OCI-M2 (cell line): Measurements from ENCODE around the gene ZAP70.
"Not testable (repeated sequence)": the region's sequence is repeated elsewhere in the genome, so short reads cannot be mapped to it uniquely, and the experiment has no call there.

Source experiments
- DNase-seq: peaks from one replicate; lab custom pipeline; 2025; ENCODE audit not compliant: unreplicated experiment; lab: John Stamatoyannopoulos, UW

The ZAP70 gene

DNA sequence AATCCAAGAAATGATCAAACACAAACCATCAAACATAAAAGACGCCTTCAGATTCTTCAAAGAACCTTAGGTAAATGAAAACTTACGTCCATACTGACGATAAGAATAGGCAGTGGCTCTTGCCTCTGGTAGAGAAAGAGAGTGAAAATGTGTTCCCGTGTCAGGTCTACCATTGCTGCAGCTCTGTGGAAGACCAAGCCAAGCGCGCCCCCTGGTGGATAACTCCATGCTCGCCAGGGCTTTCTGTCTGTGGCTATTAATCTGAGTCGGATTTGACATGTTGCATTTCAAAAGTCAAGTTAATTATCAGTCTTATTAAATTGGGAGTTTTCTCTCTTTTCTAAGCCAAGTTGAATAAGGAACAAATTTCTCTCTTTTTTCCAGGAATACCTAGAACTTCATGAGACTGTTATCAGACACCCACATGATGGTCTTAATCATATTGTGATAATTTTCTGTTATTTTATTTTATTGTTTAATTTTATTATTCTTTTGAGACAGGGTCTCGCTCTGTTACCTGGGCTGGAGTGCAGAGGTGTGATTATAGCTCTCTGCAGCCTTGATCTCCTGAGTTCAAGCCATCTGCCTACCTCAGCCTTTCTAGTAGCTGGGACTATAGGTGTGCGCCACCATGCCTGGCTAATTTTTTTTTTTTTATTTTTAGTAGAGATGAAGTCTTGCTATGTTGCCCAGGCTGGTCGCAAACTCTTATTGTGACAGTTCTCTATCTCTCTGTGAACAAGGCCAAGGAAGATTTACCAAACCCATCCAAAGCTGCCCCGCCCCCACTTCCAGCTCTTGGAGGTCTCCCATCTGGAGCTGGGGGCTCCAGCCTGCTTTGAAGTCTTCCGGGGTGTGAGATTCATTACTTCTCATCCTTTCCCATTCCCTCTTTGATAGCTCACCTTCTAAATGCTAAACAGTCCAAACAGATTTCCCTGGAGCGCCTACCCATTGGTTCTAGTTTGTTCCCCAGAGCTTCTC lies 15.8 kb upstream of the ZAP70 start:
- peak; percentile 72 for DNase-seq

DNA sequence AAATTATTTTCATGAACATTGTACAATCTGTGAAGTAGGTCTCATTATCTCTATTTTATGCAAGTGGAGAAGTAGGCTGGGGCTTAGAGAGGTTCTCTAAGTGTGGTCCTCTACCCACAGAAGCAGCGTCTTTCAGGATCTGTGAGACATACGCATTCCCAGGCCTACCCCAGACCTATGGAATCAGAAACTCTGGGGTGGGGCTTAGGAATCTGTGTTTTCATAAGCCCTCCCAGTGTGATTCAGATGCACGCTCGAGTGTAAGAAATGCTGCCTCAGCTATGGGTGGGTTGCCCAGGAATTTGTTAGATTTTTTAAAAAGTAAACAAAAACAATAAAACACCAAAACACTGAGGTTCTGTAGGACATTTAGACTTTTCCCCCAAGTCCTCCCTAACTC lies 14.8 kb upstream of the ZAP70 start:
- no peak for DNase-seq

DNA sequence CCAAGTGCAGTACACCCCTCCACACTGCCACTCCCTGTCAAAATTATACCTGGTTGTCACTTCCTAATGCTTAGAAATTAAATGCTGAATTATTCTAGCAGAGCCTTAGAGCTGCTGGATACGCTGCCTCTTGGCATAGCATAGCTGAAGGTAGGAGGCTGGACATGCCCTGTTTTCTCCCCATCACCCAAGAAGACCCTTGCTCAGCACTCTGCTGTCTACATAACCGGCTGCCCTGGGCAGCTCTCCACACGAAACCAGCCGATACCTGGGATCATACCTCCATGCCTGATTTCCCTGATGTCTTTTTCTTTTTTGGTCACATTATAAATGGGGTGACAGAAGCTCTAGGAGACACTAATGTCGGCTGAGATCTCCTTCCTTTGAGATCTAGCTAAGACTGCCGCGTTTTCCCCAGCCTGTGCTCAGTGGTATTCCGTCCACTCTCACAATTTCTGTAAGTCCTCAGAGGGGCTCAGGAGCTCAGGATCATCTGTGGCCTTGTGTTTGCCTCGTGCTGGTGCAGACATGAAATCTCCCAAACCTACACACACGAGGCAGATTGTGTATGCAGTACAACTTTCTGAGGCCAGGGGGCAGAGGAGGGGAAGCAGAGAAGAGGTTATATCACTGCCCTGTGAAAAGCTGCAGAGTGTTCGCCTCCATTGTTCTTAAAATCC lies 13.5 kb upstream of the ZAP70 start:
- no peak for DNase-seq

DNA sequence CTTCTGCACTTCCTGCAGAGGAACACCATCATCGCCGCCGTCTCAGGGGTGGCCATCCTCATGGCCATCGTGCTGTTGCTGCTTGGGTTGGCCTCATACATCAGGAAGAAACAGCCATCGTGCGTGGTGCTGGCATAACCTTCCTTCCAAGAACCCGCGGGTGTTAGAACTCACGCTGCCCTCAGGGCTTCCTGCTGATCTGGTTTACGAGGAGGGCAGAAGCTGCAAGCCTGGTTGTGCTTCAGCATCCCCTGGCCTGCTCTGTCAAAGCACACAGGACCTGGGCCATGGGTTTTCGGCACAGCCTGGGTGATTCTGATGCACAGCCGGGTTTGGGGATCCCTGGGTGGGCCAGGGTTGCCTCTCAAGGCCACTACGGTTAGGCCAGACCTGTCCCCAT lies 12.2 kb upstream of the ZAP70 start:
- DNase-seq: no peak

GRCh38 chr2:97701851-97702465 lies 11.4 kb upstream of the ZAP70 start:
- no peak for DNase-seq

GRCh38 chr2:97702731-97703470 lies 10.5 kb upstream of the ZAP70 start:
- no peak for DNase-seq

DNA sequence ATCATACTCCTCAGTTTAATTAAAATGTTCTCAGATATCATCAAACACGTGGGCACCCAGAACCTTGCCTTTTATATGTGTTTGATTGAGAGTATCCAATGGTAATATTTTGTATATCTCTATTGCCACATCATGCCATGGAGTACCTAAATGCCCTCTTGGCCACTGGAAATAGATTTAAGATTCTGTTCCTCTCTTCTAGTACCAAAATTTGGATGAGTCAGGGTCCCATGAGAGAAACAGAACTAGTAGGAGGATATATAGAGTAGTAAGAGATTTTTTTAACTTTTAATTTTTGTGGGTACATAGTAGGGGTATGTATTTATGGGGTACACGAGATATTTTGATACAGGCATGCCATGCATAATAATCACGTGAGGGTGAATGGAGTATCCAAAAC lies 9.6 kb upstream of the ZAP70 start:
- DNase-seq: no peak

- DNase-seq: no peak
Measured at GRCh38 chr2:97704989-97705388, 8.4 kb upstream of the ZAP70 start.

GRCh38 chr2:97706112-97706511 lies 7.3 kb upstream of the ZAP70 start:
- no peak for DNase-seq

- no peak for DNase-seq
Measured at GRCh38 chr2:97706708-97707345, 6.5 kb upstream of the ZAP70 start.

DNA sequence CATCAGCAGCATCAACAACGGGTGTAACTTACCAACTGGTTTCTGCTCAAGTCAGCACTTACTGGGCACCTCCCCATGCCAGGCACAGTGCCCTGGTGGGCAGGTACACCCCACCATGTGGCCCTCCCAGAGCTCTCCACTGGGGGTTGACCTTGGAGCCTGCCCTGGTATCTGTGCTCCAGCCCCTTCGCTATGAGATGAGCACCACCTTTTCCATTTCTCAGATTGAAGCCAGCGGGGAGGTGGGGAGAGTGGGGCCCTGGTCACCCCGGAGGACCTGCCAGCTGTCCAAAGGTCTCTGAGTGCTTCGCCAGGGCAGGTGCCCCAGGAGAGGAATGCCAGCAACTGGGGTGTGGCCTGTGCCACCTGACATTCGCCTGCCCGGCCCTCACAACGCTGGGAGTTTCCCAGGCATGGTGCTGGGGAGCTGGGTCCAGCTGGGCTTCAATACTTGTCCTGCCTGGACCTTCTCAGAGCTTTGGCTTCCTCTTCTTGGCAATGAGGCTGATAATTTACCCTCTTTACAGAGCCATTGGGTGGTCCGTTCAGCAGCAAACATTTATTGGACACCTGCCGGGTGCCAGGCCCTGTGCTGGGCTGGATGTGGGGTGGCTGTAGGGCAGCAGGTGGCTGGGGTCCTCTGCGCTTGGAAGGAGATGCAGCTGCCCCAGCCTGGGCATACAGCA lies 5.9 kb upstream of the ZAP70 start:
- no peak for DNase-seq

- no peak for DNase-seq
Measured at GRCh38 chr2:97708048-97708380, 5.4 kb upstream of the ZAP70 start.

DNA sequence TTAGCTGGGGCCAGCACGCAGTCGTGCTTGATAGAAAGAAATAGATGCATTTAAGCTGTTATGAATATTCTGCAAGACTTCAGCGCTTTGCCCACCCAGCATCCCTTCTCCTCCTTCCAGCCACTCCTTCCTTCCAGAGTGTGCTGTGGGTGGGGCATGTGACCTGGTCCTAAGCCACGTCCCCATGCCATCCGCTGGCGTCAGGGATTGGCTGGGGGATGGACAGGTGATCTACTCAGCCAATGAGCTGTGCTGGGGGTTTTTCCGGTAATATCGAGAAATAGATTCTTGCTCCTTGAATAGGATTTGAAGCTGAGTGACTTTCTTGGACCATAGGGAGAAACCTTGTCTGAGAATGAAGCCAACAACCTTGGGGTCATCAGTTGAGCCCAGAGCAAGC lies 4.8 kb upstream of the ZAP70 start:
- no peak for DNase-seq

GRCh38 chr2:97711394-97711711 lies 2.0 kb upstream of the ZAP70 start:
- no peak for DNase-seq

DNA sequence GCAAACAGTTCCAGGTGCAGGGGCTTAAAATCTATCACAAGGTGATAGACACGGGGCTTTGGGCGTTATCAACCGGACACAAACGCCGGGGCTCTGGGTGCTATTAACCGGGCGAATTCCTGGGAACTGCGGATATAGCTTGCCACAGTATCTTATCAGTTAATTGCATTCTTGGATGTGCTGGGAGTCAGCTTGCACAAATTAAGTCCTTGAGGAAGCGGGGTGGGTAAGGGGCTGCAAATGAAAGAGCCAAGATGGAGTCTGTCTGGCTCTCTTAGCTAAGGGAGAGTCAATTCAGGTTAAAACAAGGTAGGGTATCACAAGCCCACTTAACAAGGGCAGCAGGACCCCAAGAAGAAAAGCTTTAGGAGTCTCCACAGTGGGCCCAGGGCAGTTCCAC lies 1.2 kb upstream of the ZAP70 start:
- not testable (repeated sequence) for DNase-seq

DNA sequence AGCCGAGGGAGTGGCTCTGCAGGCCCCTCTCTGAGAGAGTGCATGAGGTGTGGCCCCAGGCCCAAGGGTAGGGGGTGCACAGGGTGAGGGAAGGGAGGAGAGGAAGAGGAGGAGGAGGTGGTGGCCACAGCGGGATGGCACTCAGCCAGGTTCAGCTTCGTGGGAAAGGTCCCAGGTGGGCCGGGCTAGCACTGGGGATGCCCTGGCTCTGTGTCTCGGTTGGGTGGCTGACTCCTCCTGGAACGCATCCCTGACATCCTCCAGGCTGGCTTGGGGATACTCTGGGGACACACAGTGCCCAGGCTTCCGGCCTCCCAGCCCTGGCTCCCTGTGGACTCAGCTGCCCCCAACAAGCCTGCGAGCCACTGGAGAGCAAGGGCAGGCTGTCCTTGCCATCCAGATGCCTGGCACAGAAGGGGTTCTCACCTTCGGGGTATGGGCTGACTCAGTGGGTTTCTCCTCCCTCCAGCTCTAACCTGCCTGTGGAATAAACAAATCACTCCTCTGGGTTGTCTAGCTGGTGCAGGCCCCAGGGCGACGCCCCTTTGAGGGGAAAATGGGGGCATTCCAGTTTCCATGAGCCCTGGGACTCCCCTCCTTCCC lies 582 bp upstream of the ZAP70 start:
- no peak for DNase-seq

DNA sequence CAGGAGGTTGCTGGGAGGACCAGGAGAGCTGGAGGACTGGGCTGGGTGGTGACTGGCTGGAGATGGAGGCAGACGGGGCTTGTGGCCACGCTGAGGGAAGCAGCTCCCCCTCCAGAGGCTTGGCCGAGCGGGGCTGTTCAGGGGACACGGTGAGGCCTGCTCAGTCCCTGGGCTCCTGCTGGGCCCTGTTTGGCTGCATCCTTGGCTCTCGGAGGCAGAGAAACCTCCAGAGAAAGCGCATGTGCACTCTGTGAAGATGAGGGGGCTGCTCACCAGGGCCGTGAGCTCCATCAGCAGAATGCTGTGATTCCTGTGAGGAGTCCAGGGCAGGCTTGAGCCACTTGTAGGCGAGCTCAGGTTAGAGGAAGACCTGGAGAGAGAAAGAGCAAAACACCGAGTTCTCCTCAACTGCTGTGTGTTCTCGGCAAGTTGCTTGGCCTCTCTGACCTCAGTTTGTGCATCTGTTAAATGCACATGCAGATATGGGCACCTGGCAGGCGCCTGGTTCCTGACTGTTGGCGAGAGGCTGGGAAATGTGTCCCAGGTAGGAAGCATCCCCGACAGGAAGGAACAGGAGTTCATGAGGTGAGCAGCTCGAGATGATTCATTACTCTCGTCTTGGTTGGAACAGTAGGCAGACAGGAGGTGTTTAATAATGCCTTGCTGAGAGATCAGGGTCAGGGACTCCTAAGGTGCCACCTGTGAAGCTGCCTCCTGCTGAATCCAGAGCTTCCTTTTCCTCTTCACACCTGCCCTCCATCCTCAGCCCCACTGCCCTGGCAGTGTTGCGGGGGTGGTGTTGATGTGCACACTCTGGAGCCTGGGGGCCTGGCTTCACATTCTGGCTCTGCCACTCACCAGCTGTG lies 941 bp downstream of the ZAP70 start:
- DNase-seq: no peak

DNA sequence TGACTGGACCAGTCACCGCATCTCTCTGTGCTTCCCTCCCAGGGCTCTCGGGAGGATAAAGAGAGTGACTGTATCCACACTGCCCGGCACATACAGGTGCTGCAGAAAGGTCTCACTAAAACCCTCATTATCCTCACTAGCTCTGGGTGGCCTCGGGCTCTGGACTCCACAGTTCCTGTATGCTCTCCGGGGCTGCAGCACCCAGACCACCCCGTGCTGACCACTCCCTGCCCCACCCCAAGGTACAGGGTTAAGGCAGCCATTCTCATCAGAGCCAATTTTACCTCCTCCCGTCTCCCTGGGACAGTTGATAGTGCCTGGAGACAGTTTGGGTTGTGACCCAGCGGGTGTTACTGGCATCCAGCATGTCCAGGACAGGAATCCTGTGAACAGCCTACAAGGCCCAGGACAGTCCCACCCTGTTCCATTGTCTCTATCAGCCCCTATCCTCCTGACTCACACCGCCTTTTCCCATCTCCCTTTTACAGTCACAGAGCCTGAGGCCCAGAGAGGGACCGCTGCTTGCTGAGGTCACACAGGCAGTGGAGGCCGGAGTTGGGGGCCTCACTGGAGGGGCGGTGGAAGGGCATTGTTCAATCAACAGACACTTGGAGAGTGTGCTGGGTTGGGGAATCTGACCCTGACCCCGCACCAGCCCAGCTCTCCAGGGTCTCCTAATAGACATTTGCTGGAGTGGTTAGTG lies 1.7 kb downstream of the ZAP70 start:
- DNase-seq: no peak
